Muscle layer of colon (tissue), 2 donors: ENCODE data around the gene RCAN2.

Source experiments
- H3K27ac ChIP-seq: one replicate; pipeline ENCODE4 v1.7.0; 2013; ENCODE audit warnings: low read depth, mild to moderate bottlenecking, low read length, moderate library complexity
- H3K27me3 ChIP-seq, 2 donors: one replicate each; pipeline ENCODE4 v1.7.0; 2013; ENCODE audit warnings: low read length in 2 of 2, mild to moderate bottlenecking in 2 of 2; ENCODE audit not compliant: insufficient read depth in 2 of 2, control insufficient read depth in 1 of 2
- H3K36me3 ChIP-seq: one replicate; pipeline ENCODE4 v1.7.0; 2013; ENCODE audit warnings: mild to moderate bottlenecking, low read length; ENCODE audit not compliant: insufficient read depth
- H3K4me1 ChIP-seq: one replicate; pipeline ENCODE4 v1.7.0; 2013; ENCODE audit warnings: mild to moderate bottlenecking, low read length; ENCODE audit not compliant: insufficient read depth
- H3K4me3 ChIP-seq, 2 donors: one replicate each; pipeline ENCODE4 v1.7.0; 2013; ENCODE audit warnings: low read length in 2 of 2, low read depth in 1 of 2, mild to moderate bottlenecking in 1 of 2, moderate library complexity in 1 of 2
- H3K9ac ChIP-seq: one replicate; pipeline ENCODE4 v1.7.0; 2013; ENCODE audit warnings: low read length
- H3K9me3 ChIP-seq: one replicate; pipeline ENCODE4 v1.7.0; 2013; ENCODE audit warnings: mild to moderate bottlenecking, low read length
- donor health status: abdominal sarcoma.
- donor health status: Adenocarcinoma of cecum.

Gene RCAN2

GRCh38 chr6:46189726-46190125, 301.5 kb downstream of the RCAN2 start:
- no peaks in the 10 kb centered on the region for H3K27me3 ChIP-seq
- H3K36me3 ChIP-seq, result no peaks in the 10 kb centered on the region
- H3K27ac ChIP-seq, result no peak overlapping the region
- no peaks in the 10 kb centered on the region for H3K9me3 ChIP-seq
- H3K9ac ChIP-seq, result no peak overlapping the region
- H3K4me1 ChIP-seq, result no peaks in the 10 kb centered on the region
- no peak overlapping the region for H3K4me3 ChIP-seq

- no peak overlapping the region for H3K9ac ChIP-seq
- H3K4me1 ChIP-seq, result no peaks in the 10 kb centered on the region
Measured at GRCh38 chr6:46186583-46186982, 304.7 kb downstream of the RCAN2 start.

GRCh38 chr6:46184114-46184513, 307.1 kb downstream of the RCAN2 start:
- Histone ChIP-seq H3K4me3 (no peak overlapping the region), H3K9ac (no peak overlapping the region), H3K36me3 (no peaks in the 10 kb centered on the region), H3K4me1 (no peaks in the 10 kb centered on the region), H3K27ac (no peak overlapping the region), H3K9me3 (no peaks in the 10 kb centered on the region), H3K27me3 (no peaks in the 10 kb centered on the region)

More at GRCh38 chr6:46186583-46186982, 304.7 kb downstream of the RCAN2 start:
- H3K9me3 ChIP-seq, result no peaks in the 10 kb centered on the region
- H3K27ac ChIP-seq, result no peak overlapping the region
- no peak overlapping the region for H3K4me3 ChIP-seq
- H3K36me3 ChIP-seq, result no peaks in the 10 kb centered on the region
- no peaks in the 10 kb centered on the region for H3K27me3 ChIP-seq

- no peaks in the 10 kb centered on the region for H3K36me3 ChIP-seq
- peaks cover under 1 to 5% of the 10 kb centered on the region in 2 donors for H3K27me3 ChIP-seq
- no peaks in the 10 kb centered on the region for H3K4me1 ChIP-seq
- no peak overlapping the region for H3K4me3 ChIP-seq
- H3K9ac ChIP-seq, result no peak overlapping the region
- no peak overlapping the region for H3K27ac ChIP-seq
- no peaks in the 10 kb centered on the region for H3K9me3 ChIP-seq
Measured at GRCh38 chr6:46175976-46176375, 315.3 kb downstream of the RCAN2 start.

GRCh38 chr6:46175446-46175845, 315.8 kb downstream of the RCAN2 start:
- Histone ChIP-seq H3K9ac (no peak overlapping the region), H3K36me3 (no peaks in the 10 kb centered on the region), H3K9me3 (no peaks in the 10 kb centered on the region), H3K27ac (no peak overlapping the region), H3K4me3 (no peak overlapping the region), H3K4me1 (no peaks in the 10 kb centered on the region), H3K27me3 (peaks cover 6% of the 10 kb centered on the region in 2 donors)

GRCh38 chr6:46174904-46175303, 316.3 kb downstream of the RCAN2 start:
- Histone ChIP-seq H3K4me3 (no peak overlapping the region), H3K4me1 (no peaks in the 10 kb centered on the region), H3K9ac (no peak overlapping the region), H3K36me3 (no peaks in the 10 kb centered on the region), H3K9me3 (no peaks in the 10 kb centered on the region), H3K27ac (no peak overlapping the region), H3K27me3 (peaks cover 6 to 8% of the 10 kb centered on the region in 2 donors)

GRCh38 chr6:46172176-46172575, 319.1 kb downstream of the RCAN2 start:
- Histone ChIP-seq H3K9ac (no peak overlapping the region), H3K27ac (no peak overlapping the region), H3K4me3 (no peak overlapping the region), H3K36me3 (no peaks in the 10 kb centered on the region), H3K4me1 (no peaks in the 10 kb centered on the region), H3K9me3 (no peaks in the 10 kb centered on the region), H3K27me3 (peaks cover 6 to 8% of the 10 kb centered on the region in 2 donors)
